Neural cell (in vitro differentiated cells): ENCODE measurements around the gene APIP. TPM values are rescaled to one million over a fixed set of nuclear protein-coding genes. Genes with fewer than 3 reads are reported as not detected.

Experiments used
- H2AFZ ChIP-seq: fragments of 200-600, 300-800 bp; sonication (generic), shearing (Covaris generic); 2 replicates; pipeline ENCODE4 v1.6.0; 2014; ENCODE audit warnings: low read depth, mild to moderate bottlenecking, antibody characterized with exemption, low read length, moderate library complexity
- H3F3A ChIP-seq: fragments of 200-600 bp; shearing (Covaris generic); 2 replicates; pipeline ENCODE4 v1.6.1; 2016; ENCODE audit warnings: mild to moderate bottlenecking, moderate library complexity, mixed read lengths, antibody characterized with exemption, low read length; ENCODE audit not compliant: insufficient read depth, poor library complexity, severe bottlenecking
- H3K27ac ChIP-seq: fragments of 200-600, 300-800 bp; sonication (generic), shearing (Covaris generic); 2 replicates; pipeline ENCODE4 v1.5.1; 2014; ENCODE audit warnings: mild to moderate bottlenecking, low read length, moderate library complexity
- H3K27me3 ChIP-seq: fragments of 300-800, 200-600 bp; sonication (generic), shearing (Covaris generic); 2 replicates; pipeline ENCODE4 v1.6.0; 2014; ENCODE audit warnings: mild to moderate bottlenecking, low read depth, low read length, moderate library complexity; ENCODE audit not compliant: insufficient read depth
- H3K36me3 ChIP-seq: fragments of 300-800, 200-600 bp; sonication (generic), shearing (Covaris generic); 2 replicates; pipeline ENCODE4 v1.5.1; 2014; ENCODE audit warnings: mild to moderate bottlenecking, antibody characterized with exemption, low read length, moderate library complexity; ENCODE audit not compliant: insufficient read depth
- H3K4me2 ChIP-seq: fragments of 300-800, 200-600 bp; sonication (generic), shearing (Covaris generic); 2 replicates; pipeline ENCODE4 v1.6.0; 2014; ENCODE audit warnings: mild to moderate bottlenecking, low read length
- H3K4me3 ChIP-seq: fragments of 300-800, 200-600 bp; sonication (generic), shearing (Covaris generic); 2 replicates; pipeline ENCODE4 v1.5.1; 2014; ENCODE audit warnings: mild to moderate bottlenecking, low read length, moderate library complexity
- H3K79me2 ChIP-seq: fragments of 200-600 bp; shearing (Covaris generic); replicated peaks from 2 replicates; pipeline ENCODE4 v1.6.0; 2014; ENCODE audit warnings: mild to moderate bottlenecking, low read length, moderate library complexity; ENCODE audit not compliant: insufficient read depth
- H3K9ac ChIP-seq: fragments of 300-800, 200-600 bp; sonication (generic), shearing (Covaris generic); 2 replicates; pipeline ENCODE4 v1.6.1; 2016; ENCODE audit warnings: mild to moderate bottlenecking, low read length, mixed read lengths
- H3K9me2 ChIP-seq: fragments of 200-600 bp; shearing (Covaris generic); 2 replicates; pipeline ENCODE4 v1.6.1; 2016; ENCODE audit warnings: mild to moderate bottlenecking, low read length, mixed read lengths; ENCODE audit not compliant: insufficient read depth
- H3K9me3 ChIP-seq: fragments of 200-600, 300-800 bp; sonication (generic), shearing (Covaris generic); 2 replicates; pipeline ENCODE4 v1.6.1; 2016; ENCODE audit warnings: mild to moderate bottlenecking, mixed run types, low read length, moderate library complexity, mixed read lengths
- H4K20me1 ChIP-seq: fragments of 200-600 bp; shearing (Covaris generic); 2 replicates; pipeline ENCODE4 v1.6.1; 2016; ENCODE audit warnings: mild to moderate bottlenecking, mixed run types; ENCODE audit not compliant: insufficient read depth
- CTCF ChIP-seq: fragments of 450-650 bp; IDR thresholded peaks from 2 replicates; pipeline ENCODE4 v1.5.1; 2014; ENCODE audit warnings: antibody characterized with exemption, mild to moderate bottlenecking, moderate library complexity; ENCODE audit not compliant: poor library complexity, severe bottlenecking
- EP300 ChIP-seq: fragments of 450-650 bp; conservative IDR thresholded peaks from 2 replicates; pipeline ENCODE4 v1.6.1; 2014; ENCODE audit warnings: antibody characterized with exemption, mild to moderate bottlenecking, moderate library complexity; ENCODE audit not compliant: poor library complexity, severe bottlenecking
- EZH2 ChIP-seq: fragments of 200-600, 300-800 bp; shearing (Covaris generic), sonication (generic); IDR thresholded peaks from 2 replicates; pipeline ENCODE4 v1.6.1; 2014; ENCODE audit warnings: antibody characterized with exemption, low read length, borderline replicate concordance, mild to moderate bottlenecking; ENCODE audit not compliant: insufficient read depth, poor library complexity, severe bottlenecking
- MXI1 ChIP-seq: fragments of 450-650 bp; conservative IDR thresholded peaks from 2 replicates; pipeline ENCODE4 v1.6.1; 2014; ENCODE audit warnings: antibody characterized with exemption, mild to moderate bottlenecking; ENCODE audit not compliant: poor library complexity, severe bottlenecking
- POLR2AphosphoS5 ChIP-seq: IDR thresholded peaks from 2 replicates; pipeline ENCODE4 v1.6.1; 2012
- RAD21 ChIP-seq: fragments of 450-650 bp; conservative IDR thresholded peaks from 2 replicates; pipeline ENCODE4 v1.6.1; 2014; ENCODE audit warnings: antibody characterized with exemption, mild to moderate bottlenecking, moderate library complexity
- REST ChIP-seq: IDR thresholded peaks from 2 replicates; pipeline ENCODE4 v1.6.1; 2012; ENCODE audit warnings: borderline replicate concordance
- SMC3 ChIP-seq: fragments of 450-650 bp; conservative IDR thresholded peaks from 2 replicates; pipeline ENCODE4 v1.6.1; 2014; ENCODE audit warnings: antibody characterized with exemption, mild to moderate bottlenecking, moderate library complexity; ENCODE audit not compliant: poor library complexity
- TAF1 ChIP-seq: IDR thresholded peaks from 2 replicates; pipeline ENCODE4 v1.6.1; 2012; ENCODE audit warnings: low read depth
- polyA plus RNA-seq: library from polyadenylated mRNA; depleted of rRNA; stranded (reverse); fragments of >200 nt; gene quantifications from 2 replicates; pipeline ENCODE4 v1.2.3, GENCODE V29; 2014

The APIP gene
- polyA plus RNA-seq, 1 donor from 2014 or later = 45.9 TPM

- H4K20me1 ChIP-seq = no peaks in the 10 kb centered on the region
- no peak overlapping the region for H3K9ac ChIP-seq
- no peak overlapping the region for H2AFZ ChIP-seq
- no peaks in the 10 kb centered on the region for H3K27me3 ChIP-seq
- no peak overlapping the region for H3K4me2 ChIP-seq
- no peaks in the 10 kb centered on the region for H3F3A ChIP-seq
- no peak overlapping the region for H3K27ac ChIP-seq
- no peaks in the 10 kb centered on the region for H3K9me2 ChIP-seq
- no peaks in the 10 kb centered on the region for H3K9me3 ChIP-seq
- no peak overlapping the region for H3K4me3 ChIP-seq
- H3K79me2 ChIP-seq = peaks cover 23% of the 10 kb centered on the region
- H3K36me3 ChIP-seq = peaks cover 9% of the 10 kb centered on the region
- TF ChIP-seq MXI1 = no peak
- no peak for TF ChIP-seq RAD21
- no peak for TF ChIP-seq EZH2
- no peak for TF ChIP-seq SMC3
- no peak for TF ChIP-seq EP300
- no peak for TF ChIP-seq TAF1
- no peak for TF ChIP-seq CTCF
- TF ChIP-seq REST = no peak
- TF ChIP-seq POLR2AphosphoS5 = no peak
Measured at GRCh38 chr11:34911676-34912075, 4.5 kb downstream of the APIP start.

- TF ChIP-seq REST (no peak), TAF1 (no peak), RAD21 (no peak), CTCF (no peak), POLR2AphosphoS5 (no peak), EP300 (no peak), SMC3 (no peak), MXI1 (no peak), EZH2 (no peak)
- Histone ChIP-seq H4K20me1 (no peaks in the 10 kb centered on the region), H3K27me3 (no peaks in the 10 kb centered on the region), H3K79me2 (peaks cover 23% of the 10 kb centered on the region), H2AFZ (no peak overlapping the region), H3K4me2 (no peak overlapping the region), H3K9me2 (no peaks in the 10 kb centered on the region), H3K9me3 (no peaks in the 10 kb centered on the region), H3K36me3 (peaks cover 9% of the 10 kb centered on the region), H3K9ac (no peak overlapping the region), H3F3A (no peaks in the 10 kb centered on the region), H3K27ac (no peak overlapping the region), H3K4me3 (no peak overlapping the region)
Measured at GRCh38 chr11:34910817-34911216, 5.4 kb downstream of the APIP start.
